Ovary (tissue), 9 donors: ENCODE data around the gene DNAH5. TPM values are rescaled to one million over a fixed set of nuclear protein-coding genes. Genes with fewer than 3 reads are reported as not detected.

Source experiments
- DNase-seq, 5 donors: peaks; one replicate each; pipeline ENCODE4 v3.0.0-alpha.2; 2019 to 2020
- H3K27ac ChIP-seq, 2 donors: fragments of 200-600 bp; one replicate each; pipeline versions ENCODE4 v1.5.1 to v1.8.0; 2019 to 2022
- H3K27me3 ChIP-seq: fragments of 200-600 bp; one replicate; pipeline ENCODE4 v1.8.0; 2022
- H3K36me3 ChIP-seq: fragments of 200-600 bp; sonication (generic); one replicate; pipeline ENCODE4 v1.5.1; 2019
- H3K4me1 ChIP-seq: one replicate; pipeline ENCODE4 v1.8.1; 2013; ENCODE audit warnings: mild to moderate bottlenecking, moderate library complexity; ENCODE audit not compliant: insufficient read depth
- H3K4me3 ChIP-seq: fragments of 200-600 bp; sonication (generic); one replicate; pipeline ENCODE4 v1.5.1; 2017
- H3K9me3 ChIP-seq, 2 donors: fragments of 200-600 bp in 1 of 2; sonication (generic) in 1 of 2; one replicate each; pipeline versions ENCODE4 v1.5.1 to v1.8.1; 2013 to 2019; ENCODE audit warnings: mild to moderate bottlenecking in 1 of 2, moderate library complexity in 1 of 2
- CTCF ChIP-seq, 3 donors: fragments of 450-650 bp in 2 of 3; fragments of 200-600 bp in 1 of 3; IDR thresholded peaks; one replicate each; pipeline versions ENCODE4 v1.5.1 to v1.8.0; 2016 to 2022; ENCODE audit warnings: antibody characterized with exemption in 3 of 3, mild to moderate bottlenecking in 1 of 3
- EP300 ChIP-seq: sonication (generic); formaldehyde crosslinking; IDR thresholded peaks from one replicate; pipeline ENCODE4 v1.6.1; 2017; ENCODE audit warnings: antibody characterized with exemption
- POLR2A ChIP-seq: fragments of 450-650 bp; IDR thresholded peaks from one replicate; pipeline ENCODE4 v1.6.1; 2017; ENCODE audit warnings: antibody characterized with exemption, mild to moderate bottlenecking, moderate library complexity
- WGBS, 3 donors: extraction: QIAGEN DNeasy Blood & Tissue Kit in 1 of 3; methylation state at CpG; one replicate each; pipeline versions ENCODE4 v1.1.5 to v1.1.7; 2013 to 2017; 5-methylcytosine and 5-hydroxymethylcytosine counted together
- intact Hi-C, 4 donors: fragments of 100-400 bp; cut with DNase I; formaldehyde crosslinking; loops; one replicate each; pipeline versions ENCODE4 v1.11.0 to v1.15.1; 2022 to 2023
- polyA plus RNA-seq, 2 donors: library from polyadenylated mRNA; stranded (reverse); fragments of 200-250 nt in 1 of 2; fragments of 350-450 nt in 1 of 2; fragmentation: Illumina TruSeq in 1 of 2; extraction: RNeasy Lipid Tissue Mini Kit (QIAGEN cat#74804) in 1 of 2; gene quantifications; one replicate each; pipeline ENCODE4 v1.2.3, GENCODE V29; 2013 to 2014
- total RNA-seq, 7 donors: library from RNA; depleted of rRNA in 2 of 7; stranded (reverse); fragments of >200 nt in 2 of 7; fragmentation: NEBNext Ultra II Directional in 3 of 7; extraction: Animal tissue kit (Norgen Biotek cat#: 25700) in 3 of 7; gene quantifications; one replicate each; pipeline versions ENCODE4 v1.1.0 to v1.2.4, GENCODE V29; 2016 to 2023
- donor health status: DM: no; HTN: no; CAD: no; lungs with moderate emphysema.
- donor health status: DM: no; HTN: no; CAD: no.
- donor health status: Bipolar disorder and iron deficiency.
- donor health status: DM: yes; HTN: yes; CAD: no.
- donor health status: DM: no; HTN: no; CAD: no.
- donor health status: DM: yes; HTN: yes; CAD: no.

The DNAH5 gene
- total and polyA plus RNA-seq, 9 donors, result 0.01 to 9.8 (median 0.40) TPM

GRCh38 chr5:13740471-13740870, 204.0 kb downstream of the DNAH5 start:
- Histone ChIP-seq H3K36me3 (no peaks in the 10 kb centered on the region), H3K4me1 (no peaks in the 10 kb centered on the region), H3K27ac (no peak overlapping the region), H3K4me3 (no peak overlapping the region), H3K9me3 (no peaks in the 10 kb centered on the region), H3K27me3 (no peaks in the 10 kb centered on the region)
- intact Hi-C loops, result no loop called here
- DNase-seq, result no peak
- TF ChIP-seq CTCF (IDR thresholded peaks at IDR 0.05) (no peak), EP300 (no peak), POLR2A (no peak)
- 49 to 63% (median 49%) methylated on average over 2 of the region's 2 CpGs for WGBS, 3 donors

DNA sequence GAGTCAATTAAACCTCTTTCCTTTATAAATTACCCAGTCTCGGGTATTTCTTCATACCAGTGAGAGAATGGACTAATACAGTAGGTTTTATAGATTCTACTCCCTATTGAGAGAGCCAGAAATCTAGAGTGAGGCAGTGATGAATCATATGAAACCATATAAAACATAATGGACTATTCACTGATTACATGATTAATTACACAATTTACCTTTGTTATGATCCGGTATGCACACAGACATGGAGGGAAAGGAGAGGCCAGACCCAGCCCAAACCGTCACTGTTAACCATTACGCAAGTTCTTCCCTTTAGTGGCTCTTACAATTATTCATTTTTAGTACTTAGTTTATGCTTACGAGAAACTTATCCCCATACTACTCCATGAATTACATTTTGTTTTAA, 205.0 kb downstream of the DNAH5 start:
- no peaks in the 10 kb centered on the region for H3K27me3 ChIP-seq
- 79 to 83% (median 82%) methylated on average over 5 of the region's 5 CpGs for WGBS, 3 donors
- TF ChIP-seq CTCF (IDR thresholded peaks at IDR 0.05), result no peak
- TF ChIP-seq EP300, result no peak
- no peak for TF ChIP-seq POLR2A
- H3K9me3 ChIP-seq, result no peaks in the 10 kb centered on the region
- intact Hi-C loops, result no loop called here
- no peaks in the 10 kb centered on the region for H3K4me1 ChIP-seq
- no peak overlapping the region for H3K27ac ChIP-seq
- H3K36me3 ChIP-seq, result no peaks in the 10 kb centered on the region
- no peak for DNase-seq
- H3K4me3 ChIP-seq, result no peak overlapping the region

- intact Hi-C loops, result no loop called here
- H3K9me3 ChIP-seq, result no peaks in the 10 kb centered on the region
- no peaks in the 10 kb centered on the region for H3K36me3 ChIP-seq
- WGBS, 3 donors, result 90 to 91% (median 90%) methylated on average over 11 of the region's 11 CpGs
- no peaks in the 10 kb centered on the region for H3K27me3 ChIP-seq
- no peak overlapping the region for H3K4me3 ChIP-seq
- DNase-seq, result no peak
- no peaks in the 10 kb centered on the region for H3K4me1 ChIP-seq
- TF ChIP-seq EP300 (no peak), POLR2A (no peak), CTCF (IDR thresholded peaks at IDR 0.05) (no peak)
- no peak overlapping the region for H3K27ac ChIP-seq
These were observed 208.8 kb downstream of the DNAH5 start for GRCh38 chr5:13735691-13736090.

- 77 to 83% (median 80%) methylated on average over 6 of the region's 6 CpGs for WGBS, 3 donors
- no peak for TF ChIP-seq EP300
- no peak for TF ChIP-seq POLR2A
- no peak for TF ChIP-seq CTCF (IDR thresholded peaks at IDR 0.05)
- intact Hi-C loops, result no loop called here
- H3K27ac ChIP-seq, result no peak overlapping the region
- no peaks in the 10 kb centered on the region for H3K4me1 ChIP-seq
- no peak overlapping the region for H3K4me3 ChIP-seq
- DNase-seq, result no peak
- no peaks in the 10 kb centered on the region for H3K27me3 ChIP-seq
- no peaks in the 10 kb centered on the region for H3K9me3 ChIP-seq
- no peaks in the 10 kb centered on the region for H3K36me3 ChIP-seq
These were observed 213.3 kb downstream of the DNAH5 start for GRCh38 chr5:13731121-13731628.
